ENCODE measurements around the gene FOXA2. TPM values are rescaled to one million over a fixed set of nuclear protein-coding genes. Genes with fewer than 3 reads are reported as not detected.

The FOXA2 gene
- total and polyA plus RNA-seq, 2 of the 13 experiments (the other 11 are each of a cell fraction or from before 2014, with no cell fraction given) = 8.8 to 12.2 TPM

GRCh38 chr20:22531756-22532155 lies 52.6 kb downstream of the FOXA2 start (continued):
- TF ChIP-seq CSRNP2 (CRISPR knock-in tag; conservative IDR thresholded peaks at IDR 0.05; ENCODE audit: low read depth) (no peak), ZFP36 (IDR thresholded peaks at IDR 0.05; ENCODE audit: borderline replicate concordance, low read depth, low read length, partially characterized antibody) (no peak), HNRNPL (IDR thresholded peaks at IDR 0.05; ENCODE audit: low read depth, low read length) (no peak), NONO (IDR thresholded peaks at IDR 0.05) (no peak), NONO (CRISPR knock-in tag; conservative IDR thresholded peaks at IDR 0.05) (no peak), ARID5B (CRISPR knock-in tag; IDR thresholded peaks at IDR 0.05) (0 out of 2 replicates have a peak, but pooled peaks have one; percentile 10), CENPBD1 (CRISPR knock-in tag; IDR thresholded peaks at IDR 0.05; ENCODE audit: borderline replicate concordance, low read depth) (no peak), HNRNPK (IDR thresholded peaks at IDR 0.05; ENCODE audit: low read depth, low read length, poor library complexity, severe bottlenecking) (peak; percentile 52), ZNF343 (CRISPR knock-in tag; IDR thresholded peaks at IDR 0.05) (no peak), ZNF724P (CRISPR knock-in tag; IDR thresholded peaks at IDR 0.05; ENCODE audit: borderline replicate concordance) (no peak), ZNF710 (CRISPR knock-in tag; IDR thresholded peaks at IDR 0.05; ENCODE audit: borderline replicate concordance) (peak; percentile 41; the same call in 1 of the 2 replicates), CBX5 (CRISPR knock-in tag; IDR thresholded peaks at IDR 0.05; ENCODE audit: borderline replicate concordance) (no peak), SNAI1 (CRISPR knock-in tag; IDR thresholded peaks at IDR 0.05; ENCODE audit: borderline replicate concordance) (no peak), HNRNPLL (IDR thresholded peaks at IDR 0.05; ENCODE audit: low read depth, low read length, poor library complexity, severe bottlenecking) (no peak), ZBTB44 (CRISPR knock-in tag; IDR thresholded peaks at IDR 0.05) (no peak), PCBP2 (optimal IDR thresholded peaks at IDR 0.05; ENCODE audit: low read depth, low read length, poor library complexity, severe bottlenecking) (peak; percentile 28), BRCA1 (CRISPR knock-in tag; IDR thresholded peaks at IDR 0.05) (no peak), ZFAT (CRISPR knock-in tag; conservative IDR thresholded peaks at IDR 0.05) (no peak), HMG20B (CRISPR knock-in tag; conservative IDR thresholded peaks at IDR 0.05) (no peak), SMAD1 (CRISPR knock-in tag; IDR thresholded peaks at IDR 0.05; ENCODE audit: borderline replicate concordance, low read depth) (no peak), ZSCAN29 (CRISPR knock-in tag; conservative IDR thresholded peaks at IDR 0.05) (no peak)
